ENCODE measurements around the gene CFAP100. TPM values are rescaled to one million over a fixed set of nuclear protein-coding genes. Genes with fewer than 3 reads are reported as not detected.
A peak's percentile ranks its signal among the peaks of the same experiment; 100 is the strongest.

CFAP100 gene
- total RNA-seq, 4 donors from 2014 or later, result not detected

DNA sequence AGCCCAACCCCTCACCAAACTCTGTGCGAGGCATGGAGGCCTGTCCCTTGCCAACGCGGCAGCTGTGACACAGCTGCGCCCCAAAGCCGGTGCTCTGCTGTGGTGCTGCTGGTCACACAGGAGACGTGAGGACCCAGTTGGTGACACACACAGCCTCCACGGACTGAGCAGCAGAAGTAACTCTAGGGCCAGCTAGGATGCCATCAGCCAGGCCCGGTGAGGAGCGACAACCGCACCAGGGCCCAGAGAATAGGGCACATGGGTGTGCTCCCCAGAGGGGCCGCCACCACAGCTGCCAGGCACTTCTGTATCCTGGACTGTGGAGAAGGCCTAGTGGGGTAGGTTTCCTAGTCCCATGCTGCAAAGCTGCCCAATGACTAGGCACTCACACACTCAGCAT is 70.3 kb downstream of the CFAP100 start:
- Histone ChIP-seq H3K27me3 (no peaks in the 10 kb centered on the region), H3K27ac (no peak overlapping the region), H3K9me3 (no peaks in the 10 kb centered on the region), H3K4me1 (no peaks in the 10 kb centered on the region), H3K36me3 (peaks cover 0 to 100% (median 7%) of the 10 kb centered on the region in 3 donors), H3K4me3 (no peak overlapping the region)
- TF ChIP-seq POLR2A (IDR thresholded peaks at IDR 0.05), result no peak
- TF ChIP-seq, protein P1, sequence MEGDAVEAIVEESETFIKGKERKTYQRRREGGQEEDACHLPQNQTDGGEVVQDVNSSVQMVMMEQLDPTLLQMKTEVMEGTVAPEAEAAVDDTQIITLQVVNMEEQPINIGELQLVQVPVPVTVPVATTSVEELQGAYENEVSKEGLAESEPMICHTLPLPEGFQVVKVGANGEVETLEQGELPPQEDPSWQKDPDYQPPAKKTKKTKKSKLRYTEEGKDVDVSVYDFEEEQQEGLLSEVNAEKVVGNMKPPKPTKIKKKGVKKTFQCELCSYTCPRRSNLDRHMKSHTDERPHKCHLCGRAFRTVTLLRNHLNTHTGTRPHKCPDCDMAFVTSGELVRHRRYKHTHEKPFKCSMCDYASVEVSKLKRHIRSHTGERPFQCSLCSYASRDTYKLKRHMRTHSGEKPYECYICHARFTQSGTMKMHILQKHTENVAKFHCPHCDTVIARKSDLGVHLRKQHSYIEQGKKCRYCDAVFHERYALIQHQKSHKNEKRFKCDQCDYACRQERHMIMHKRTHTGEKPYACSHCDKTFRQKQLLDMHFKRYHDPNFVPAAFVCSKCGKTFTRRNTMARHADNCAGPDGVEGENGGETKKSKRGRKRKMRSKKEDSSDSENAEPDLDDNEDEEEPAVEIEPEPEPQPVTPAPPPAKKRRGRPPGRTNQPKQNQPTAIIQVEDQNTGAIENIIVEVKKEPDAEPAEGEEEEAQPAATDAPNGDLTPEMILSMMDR (IDR thresholded peaks at IDR 0.05), result no peak
- peak in 1 of 3 donors; percentile 14 for DNase-seq

DNA sequence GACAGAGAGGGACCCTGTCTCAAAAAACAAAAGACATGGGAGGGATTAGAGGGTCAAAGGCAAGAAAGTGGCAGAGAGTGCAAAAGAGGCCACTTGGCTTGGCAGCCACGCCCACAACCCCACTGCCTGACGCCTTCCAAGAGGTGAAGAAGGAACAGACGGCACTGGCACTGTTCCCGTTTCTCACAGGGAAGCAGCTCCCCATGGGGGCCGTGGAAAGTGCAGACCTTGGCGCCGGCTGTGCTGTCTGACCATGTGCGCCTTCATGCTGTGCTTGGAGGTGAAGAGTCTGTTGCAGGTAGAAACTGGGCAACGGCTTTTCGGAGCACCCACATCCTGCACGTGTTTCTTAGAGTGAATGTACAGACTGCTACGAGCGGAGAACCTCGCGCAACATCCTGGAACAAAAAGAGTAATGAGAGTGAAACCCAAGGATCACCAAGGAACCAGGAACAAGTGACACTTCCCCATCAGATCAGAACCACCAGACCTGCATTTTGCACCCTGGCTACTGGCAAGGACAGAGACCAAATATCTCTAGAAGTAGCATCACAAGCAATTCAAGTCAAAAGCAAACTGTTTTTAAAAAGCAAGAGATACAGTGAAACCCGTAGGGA is 71.3 kb downstream of the CFAP100 start:
- Histone ChIP-seq H3K27ac (no peak overlapping the region), H3K4me1 (no peaks in the 10 kb centered on the region), H3K36me3 (peaks cover 3 to 99% (median 10%) of the 10 kb centered on the region in 3 donors), H3K27me3 (no peaks in the 10 kb centered on the region), H3K9me3 (no peaks in the 10 kb centered on the region), H3K4me3 (no peak overlapping the region)
- TF ChIP-seq, protein P1 (IDR thresholded peaks at IDR 0.05), result no peak
- TF ChIP-seq POLR2A (IDR thresholded peaks at IDR 0.05), result no peak
- peak in 1 of 3 donors; percentile 53 for DNase-seq

DNA sequence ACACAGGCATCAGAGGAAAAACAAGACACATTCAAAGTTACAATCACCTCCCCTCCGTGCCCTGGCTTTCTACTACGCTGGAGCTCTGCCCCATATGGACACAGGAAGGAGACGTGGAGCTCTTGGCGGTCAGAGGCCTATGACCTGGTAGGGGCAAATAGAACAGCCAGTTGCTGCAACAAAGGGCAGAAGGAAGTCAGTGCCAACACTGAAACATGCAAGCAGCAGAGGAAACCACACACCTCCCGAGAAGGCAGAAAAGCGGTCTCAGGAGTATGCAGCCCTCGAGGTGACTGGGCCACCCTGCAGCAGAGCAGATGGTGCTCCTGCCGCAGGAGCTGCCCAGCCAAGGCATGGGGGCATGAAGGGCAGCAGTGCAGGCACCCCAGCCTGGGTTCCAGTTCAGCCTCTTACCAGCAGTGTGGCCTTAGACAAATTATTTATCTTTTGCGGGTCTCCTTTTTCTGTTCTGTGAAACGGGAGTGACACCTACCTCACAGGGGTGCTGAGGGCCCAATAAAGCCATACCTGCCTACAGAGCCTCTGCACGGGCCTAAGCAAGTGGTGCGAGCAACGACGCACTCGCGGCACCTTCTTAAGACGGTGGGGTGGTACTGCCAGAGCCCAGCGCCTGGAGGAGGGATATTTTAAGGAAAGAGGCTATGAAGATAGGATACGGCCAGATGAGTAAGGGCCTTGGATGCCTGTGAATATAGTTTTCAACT is 72.3 kb downstream of the CFAP100 start:
- no peak overlapping the region for H3K4me3 ChIP-seq
- H3K27ac ChIP-seq, result no peak overlapping the region
- DNase-seq, result peak in 1 of 3 donors; percentile 41
- H3K4me1 ChIP-seq, result peaks cover 0 to 6% (median 0%) of the 10 kb centered on the region in 4 donors
- TF ChIP-seq, protein P1 (IDR thresholded peaks at IDR 0.05), result no peak
- no peak for TF ChIP-seq POLR2A (IDR thresholded peaks at IDR 0.05)
- H3K9me3 ChIP-seq, result no peaks in the 10 kb centered on the region
- peaks cover 3 to 99% (median 10%) of the 10 kb centered on the region in 3 donors for H3K36me3 ChIP-seq
- H3K27me3 ChIP-seq, result no peaks in the 10 kb centered on the region

DNA sequence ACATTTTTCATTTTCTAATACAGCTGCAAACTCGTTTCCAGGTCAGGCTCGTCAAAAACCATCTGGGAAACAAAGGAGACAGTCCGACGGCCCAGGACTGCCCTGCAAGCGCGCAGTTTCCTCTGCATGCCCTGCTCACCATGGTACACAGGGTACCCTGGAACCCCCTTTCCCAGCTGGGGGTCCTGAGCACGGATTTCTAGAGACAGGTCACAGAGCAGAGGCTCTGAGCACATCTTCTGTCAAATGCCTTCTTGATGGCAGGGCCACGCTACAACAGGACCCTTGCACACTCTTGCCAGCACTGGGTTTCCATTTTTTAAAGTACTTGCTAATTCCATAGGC is 72.9 kb downstream of the CFAP100 start:
- Histone ChIP-seq H3K4me3 (no peak overlapping the region), H3K27ac (no peak overlapping the region), H3K36me3 (peaks cover 3 to 93% (median 10%) of the 10 kb centered on the region in 3 donors), H3K9me3 (no peaks in the 10 kb centered on the region), H3K4me1 (peaks cover 0 to 11% (median 4%) of the 10 kb centered on the region in 4 donors), H3K27me3 (no peaks in the 10 kb centered on the region)
- peak in 1 of 3 donors; percentile 22 for DNase-seq
- TF ChIP-seq, protein P1 (IDR thresholded peaks at IDR 0.05), result no peak
- no peak for TF ChIP-seq POLR2A (IDR thresholded peaks at IDR 0.05)

DNA sequence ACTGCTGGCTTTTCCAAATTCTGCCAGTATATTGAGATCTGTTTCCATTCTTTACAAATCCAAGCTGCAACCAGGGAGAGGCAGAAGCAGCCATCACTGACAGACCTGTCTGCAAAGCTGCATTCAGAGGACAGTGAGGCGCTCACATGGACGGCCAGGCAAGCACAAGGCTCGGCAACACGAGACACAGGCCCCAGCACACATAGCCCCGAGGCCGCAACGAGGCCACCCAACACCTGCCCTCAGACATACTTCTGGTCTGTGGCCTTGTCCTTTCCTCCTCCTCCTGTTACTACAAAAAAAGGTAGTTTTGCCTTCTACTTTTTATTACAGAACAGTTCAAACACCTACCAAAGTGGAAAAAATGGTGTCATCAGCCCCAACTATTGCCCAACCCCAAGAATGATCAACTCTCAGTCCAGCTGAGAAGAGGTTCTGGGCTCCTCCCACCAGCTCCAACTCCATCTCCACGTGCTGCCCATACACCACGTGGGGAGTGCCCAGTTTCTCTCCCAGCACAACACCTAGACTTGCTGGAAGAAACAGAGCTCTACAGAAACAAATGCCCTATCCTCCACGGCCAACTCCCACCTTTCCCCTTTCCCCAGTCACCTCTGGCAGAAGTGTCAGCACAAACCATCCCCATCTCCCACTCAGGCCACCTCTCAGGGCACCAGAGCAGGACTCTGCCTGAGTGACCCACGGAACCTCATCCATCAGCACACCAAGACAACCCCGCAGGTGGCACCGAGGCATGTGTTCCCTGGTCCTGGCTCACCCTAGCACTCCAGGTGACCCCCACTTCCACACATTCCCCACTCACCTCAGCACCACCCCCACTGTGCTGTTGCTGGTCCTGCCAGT is 73.6 kb downstream of the CFAP100 start:
- Histone ChIP-seq H3K27me3 (no peaks in the 10 kb centered on the region), H3K9me3 (no peaks in the 10 kb centered on the region), H3K27ac (no peak overlapping the region), H3K36me3 (peaks cover 3 to 87% (median 10%) of the 10 kb centered on the region in 3 donors), H3K4me1 (peaks cover under 1 to 18% (median 7%) of the 10 kb centered on the region in 4 donors), H3K4me3 (no peak overlapping the region)
- DNase-seq, result peak in 1 of 3 donors; percentile 38
- no peak for TF ChIP-seq POLR2A (IDR thresholded peaks at IDR 0.05)
- TF ChIP-seq, protein P1 (IDR thresholded peaks at IDR 0.05), result no peak
